ENCODE data around the gene CHST5.
"Not testable (repeated sequence)": the region's sequence is repeated elsewhere in the genome, so short reads cannot be mapped to it uniquely, and the experiment has no call there.

The CHST5 gene

GRCh38 chr16:75519175-75519574 is 16.7 kb downstream of the CHST5 start:
- Histone ChIP-seq H2BK12ac (ENCODE audit: low read length) (no peak overlapping the region), H3K4ac (ENCODE audit: low read length) (no peak overlapping the region), H3K27ac (replicated peaks; ENCODE audit: low read length) (no peak overlapping the region), H2BK120ac (ENCODE audit: low read depth, low read length) (no peak overlapping the region), H2AK5ac (ENCODE audit: low read depth, low read length) (no peak overlapping the region), H2AFZ (ENCODE audit: low read length) (no peak overlapping the region), H3K27me3 (ENCODE audit: control insufficient read depth in 3 of 3, insufficient read depth in 3 of 3, low read depth in 1 of 3, low read length in 3 of 3) (no peaks in the 10 kb centered on the region), H2BK15ac (ENCODE audit: low read length) (no peak overlapping the region), H3K23ac (ENCODE audit: low read depth, low read length, poor library complexity) (no peak overlapping the region), H3K36me3 (replicated peaks in 1 of 2; ENCODE audit: control insufficient read depth in 2 of 2, insufficient read depth in 2 of 2, low read length in 2 of 2) (no peaks in the 10 kb centered on the region), H2BK5ac (ENCODE audit: low read length) (no peak overlapping the region), H3K9me3 (replicated peaks in 1 of 2; ENCODE audit: control insufficient read depth in 2 of 2, insufficient read depth in 1 of 2, low read depth in 1 of 2, low read length in 2 of 2) (no peaks in the 10 kb centered on the region), H3K4me2 (ENCODE audit: insufficient read depth, low read length, poor library complexity, severe bottlenecking) (no peak overlapping the region), H3K79me1 (ENCODE audit: low read depth, low read length) (no peaks in the 10 kb centered on the region), H3K9ac (ENCODE audit: low read depth, low read length, poor library complexity) (no peak overlapping the region), H3K14ac (ENCODE audit: low read length) (no peak overlapping the region), H3K4me3 (ENCODE audit: low read length in 2 of 2) (no peak overlapping the region), H3K4me1 (ENCODE audit: control insufficient read depth in 2 of 2, insufficient read depth in 1 of 2, low read depth in 1 of 2, low read length in 2 of 2) (peaks cover 0 to 2% of the 10 kb centered on the region in 2 donors), H4K91ac (ENCODE audit: low read depth, low read length, poor library complexity) (no peak overlapping the region), H4K8ac (ENCODE audit: low read depth, low read length) (no peak overlapping the region), H3K18ac (ENCODE audit: low read length) (no peak overlapping the region)
- no CpG with 5 or more reads among the region's 6 CpGs for WGBS, 2 donors (ENCODE audit: extremely low coverage in 2 of 2, insufficient read length in 2 of 2, insufficient replicate concordance in 1 of 2)
- no peak for DNase-seq (ENCODE audit: low spot score)

- not testable (repeated sequence) for H3K4me1 ChIP-seq (ENCODE audit: control insufficient read depth in 2 of 2, insufficient read depth in 1 of 2, low read depth in 1 of 2, low read length in 2 of 2); H2BK120ac ChIP-seq (ENCODE audit: low read depth, low read length); H4K91ac ChIP-seq (ENCODE audit: low read depth, low read length, poor library complexity); H3K27ac ChIP-seq (replicated peaks; ENCODE audit: low read length); H3K27me3 ChIP-seq (ENCODE audit: control insufficient read depth in 3 of 3, insufficient read depth in 3 of 3, low read depth in 1 of 3, low read length in 3 of 3); H3K79me1 ChIP-seq (ENCODE audit: low read depth, low read length); H2BK12ac ChIP-seq (ENCODE audit: low read length); H4K8ac ChIP-seq (ENCODE audit: low read depth, low read length); H3K9me3 ChIP-seq (replicated peaks in 1 of 2; ENCODE audit: control insufficient read depth in 2 of 2, insufficient read depth in 1 of 2, low read depth in 1 of 2, low read length in 2 of 2); H3K36me3 ChIP-seq (replicated peaks in 1 of 2; ENCODE audit: control insufficient read depth in 2 of 2, insufficient read depth in 2 of 2, low read length in 2 of 2)
- peak overlapping the region; percentile 100 for H3K18ac ChIP-seq (ENCODE audit: low read length)
- peak overlapping the region; percentile 91 for H3K14ac ChIP-seq (ENCODE audit: low read length)
- H3K4ac ChIP-seq (ENCODE audit: low read length) = peak overlapping the region; percentile 67
- peak overlapping the region; percentile 100 for H2AFZ ChIP-seq (ENCODE audit: low read length)
- no CpG with 5 or more reads among the region's 42 CpGs for WGBS, 2 donors (ENCODE audit: extremely low coverage in 2 of 2, insufficient read length in 2 of 2, insufficient replicate concordance in 1 of 2)
- H3K9ac ChIP-seq (ENCODE audit: low read depth, low read length, poor library complexity) = peak overlapping the region; percentile 97
- DNase-seq (ENCODE audit: low spot score) = peak; percentile 42
- peak overlapping the region; percentile 87 to 92 for H3K4me3 ChIP-seq (ENCODE audit: low read length in 2 of 2)
- H2BK5ac ChIP-seq (ENCODE audit: low read length) = peak overlapping the region; percentile 67
- peak overlapping the region; percentile 89 for H3K23ac ChIP-seq (ENCODE audit: low read depth, low read length, poor library complexity)
- peak overlapping the region; percentile 74 for H2AK5ac ChIP-seq (ENCODE audit: low read depth, low read length)
- H2BK15ac ChIP-seq (ENCODE audit: low read length) = peak overlapping the region; percentile 49
- H3K4me2 ChIP-seq (ENCODE audit: insufficient read depth, low read length, poor library complexity, severe bottlenecking) = peak overlapping the region; percentile 98
Measured at GRCh38 chr16:75516189-75516966, 19.5 kb downstream of the CHST5 start.

- H2BK5ac ChIP-seq (ENCODE audit: low read length) = no peak overlapping the region
- H3K4me1 ChIP-seq (ENCODE audit: control insufficient read depth in 2 of 2, insufficient read depth in 1 of 2, low read depth in 1 of 2, low read length in 2 of 2) = peaks cover 0 to 4% of the 10 kb centered on the region in 2 donors
- WGBS, 2 donors (ENCODE audit: extremely low coverage in 2 of 2, insufficient read length in 2 of 2, insufficient replicate concordance in 1 of 2) = no CpG with 5 or more reads among the region's 11 CpGs
- H3K9ac ChIP-seq (ENCODE audit: low read depth, low read length, poor library complexity) = no peak overlapping the region
- H3K27ac ChIP-seq (replicated peaks; ENCODE audit: low read length) = no peak overlapping the region
- H2BK15ac ChIP-seq (ENCODE audit: low read length) = no peak overlapping the region
- H3K9me3 ChIP-seq (replicated peaks in 1 of 2; ENCODE audit: control insufficient read depth in 2 of 2, insufficient read depth in 1 of 2, low read depth in 1 of 2, low read length in 2 of 2) = peaks cover 0 to 1% of the 10 kb centered on the region in 2 donors
- no peak overlapping the region for H3K23ac ChIP-seq (ENCODE audit: low read depth, low read length, poor library complexity)
- no peak overlapping the region for H2AK5ac ChIP-seq (ENCODE audit: low read depth, low read length)
- H3K36me3 ChIP-seq (replicated peaks in 1 of 2; ENCODE audit: control insufficient read depth in 2 of 2, insufficient read depth in 2 of 2, low read length in 2 of 2) = no peaks in the 10 kb centered on the region
- no peak overlapping the region for H2AFZ ChIP-seq (ENCODE audit: low read length)
- H3K4me2 ChIP-seq (ENCODE audit: insufficient read depth, low read length, poor library complexity, severe bottlenecking) = no peak overlapping the region
- H3K4ac ChIP-seq (ENCODE audit: low read length) = no peak overlapping the region
- H2BK120ac ChIP-seq (ENCODE audit: low read depth, low read length) = no peak overlapping the region
- H3K14ac ChIP-seq (ENCODE audit: low read length) = no peak overlapping the region
- no peak overlapping the region for H4K91ac ChIP-seq (ENCODE audit: low read depth, low read length, poor library complexity)
- no peaks in the 10 kb centered on the region for H3K79me1 ChIP-seq (ENCODE audit: low read depth, low read length)
- no peak overlapping the region for H2BK12ac ChIP-seq (ENCODE audit: low read length)
- no peak for DNase-seq (ENCODE audit: low spot score)
- H3K18ac ChIP-seq (ENCODE audit: low read length) = no peak overlapping the region
- no peak overlapping the region for H4K8ac ChIP-seq (ENCODE audit: low read depth, low read length)
- no peak overlapping the region for H3K4me3 ChIP-seq (ENCODE audit: low read length in 2 of 2)
- H3K27me3 ChIP-seq (ENCODE audit: control insufficient read depth in 3 of 3, insufficient read depth in 3 of 3, low read depth in 1 of 3, low read length in 3 of 3) = no peaks in the 10 kb centered on the region
Measured at GRCh38 chr16:75514296-75514695, 21.6 kb downstream of the CHST5 start.

GRCh38 chr16:75506574-75506973 is 29.3 kb downstream of the CHST5 start:
- no peak overlapping the region for H2BK12ac ChIP-seq (ENCODE audit: low read length)
- no peaks in the 10 kb centered on the region for H3K36me3 ChIP-seq (replicated peaks in 1 of 2; ENCODE audit: control insufficient read depth in 2 of 2, insufficient read depth in 2 of 2, low read length in 2 of 2)
- no peak overlapping the region for H4K91ac ChIP-seq (ENCODE audit: low read depth, low read length, poor library complexity)
- H2AK5ac ChIP-seq (ENCODE audit: low read depth, low read length) = no peak overlapping the region
- H3K4ac ChIP-seq (ENCODE audit: low read length) = no peak overlapping the region
- DNase-seq (ENCODE audit: low spot score) = no peak
- peak overlapping the region; percentile 26 for H2AFZ ChIP-seq (ENCODE audit: low read length)
- H4K8ac ChIP-seq (ENCODE audit: low read depth, low read length) = no peak overlapping the region
- H2BK5ac ChIP-seq (ENCODE audit: low read length) = no peak overlapping the region
- H3K14ac ChIP-seq (ENCODE audit: low read length) = no peak overlapping the region
- no peak overlapping the region for H2BK15ac ChIP-seq (ENCODE audit: low read length)
- no peaks in the 10 kb centered on the region for H3K79me1 ChIP-seq (ENCODE audit: low read depth, low read length)
- H3K18ac ChIP-seq (ENCODE audit: low read length) = no peak overlapping the region
- no peak overlapping the region for H3K4me2 ChIP-seq (ENCODE audit: insufficient read depth, low read length, poor library complexity, severe bottlenecking)
- H3K9ac ChIP-seq (ENCODE audit: low read depth, low read length, poor library complexity) = no peak overlapping the region
- WGBS, 2 donors (ENCODE audit: extremely low coverage in 2 of 2, insufficient read length in 2 of 2, insufficient replicate concordance in 1 of 2) = no CpG with 5 or more reads among the region's 7 CpGs
- H3K27ac ChIP-seq (replicated peaks; ENCODE audit: low read length) = no peak overlapping the region
- H2BK120ac ChIP-seq (ENCODE audit: low read depth, low read length) = no peak overlapping the region
- no peaks in the 10 kb centered on the region for H3K27me3 ChIP-seq (ENCODE audit: control insufficient read depth in 3 of 3, insufficient read depth in 3 of 3, low read depth in 1 of 3, low read length in 3 of 3)
- no peak overlapping the region for H3K23ac ChIP-seq (ENCODE audit: low read depth, low read length, poor library complexity)
- H3K4me3 ChIP-seq (ENCODE audit: low read length in 2 of 2) = no peak overlapping the region
- H3K4me1 ChIP-seq (ENCODE audit: control insufficient read depth in 2 of 2, insufficient read depth in 1 of 2, low read depth in 1 of 2, low read length in 2 of 2) = peaks cover 0 to 4% of the 10 kb centered on the region in 2 donors
- H3K9me3 ChIP-seq (replicated peaks in 1 of 2; ENCODE audit: control insufficient read depth in 2 of 2, insufficient read depth in 1 of 2, low read depth in 1 of 2, low read length in 2 of 2) = no peaks in the 10 kb centered on the region

Data from neuronal stem cell (in vitro differentiated cells).